Measurements from ENCODE around the gene MAP2K5.

DNA sequence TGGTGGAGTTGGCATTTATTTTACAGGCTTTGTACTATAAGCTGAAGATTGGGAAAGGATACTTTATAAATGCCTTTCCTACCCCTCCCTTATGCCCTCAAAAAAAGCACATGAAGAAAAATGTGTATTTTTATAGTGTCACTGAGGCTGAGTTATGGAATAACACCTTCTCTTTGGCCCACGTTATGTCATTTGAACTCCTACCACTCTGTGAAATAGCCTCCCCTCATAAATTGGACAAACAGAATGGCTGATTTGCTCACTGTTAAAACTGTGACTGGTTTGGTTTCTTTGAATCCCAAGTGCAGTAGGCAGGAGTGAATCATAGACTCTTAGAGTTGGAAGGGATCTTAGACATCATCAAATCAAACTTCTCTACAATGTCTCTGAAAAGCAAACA lies 187.6 kb downstream of the MAP2K5 start:
- TF ChIP-seq POLR2A (IDR thresholded peaks at IDR 0.05) = no peak
- TF ChIP-seq, protein P1, sequence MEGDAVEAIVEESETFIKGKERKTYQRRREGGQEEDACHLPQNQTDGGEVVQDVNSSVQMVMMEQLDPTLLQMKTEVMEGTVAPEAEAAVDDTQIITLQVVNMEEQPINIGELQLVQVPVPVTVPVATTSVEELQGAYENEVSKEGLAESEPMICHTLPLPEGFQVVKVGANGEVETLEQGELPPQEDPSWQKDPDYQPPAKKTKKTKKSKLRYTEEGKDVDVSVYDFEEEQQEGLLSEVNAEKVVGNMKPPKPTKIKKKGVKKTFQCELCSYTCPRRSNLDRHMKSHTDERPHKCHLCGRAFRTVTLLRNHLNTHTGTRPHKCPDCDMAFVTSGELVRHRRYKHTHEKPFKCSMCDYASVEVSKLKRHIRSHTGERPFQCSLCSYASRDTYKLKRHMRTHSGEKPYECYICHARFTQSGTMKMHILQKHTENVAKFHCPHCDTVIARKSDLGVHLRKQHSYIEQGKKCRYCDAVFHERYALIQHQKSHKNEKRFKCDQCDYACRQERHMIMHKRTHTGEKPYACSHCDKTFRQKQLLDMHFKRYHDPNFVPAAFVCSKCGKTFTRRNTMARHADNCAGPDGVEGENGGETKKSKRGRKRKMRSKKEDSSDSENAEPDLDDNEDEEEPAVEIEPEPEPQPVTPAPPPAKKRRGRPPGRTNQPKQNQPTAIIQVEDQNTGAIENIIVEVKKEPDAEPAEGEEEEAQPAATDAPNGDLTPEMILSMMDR (IDR thresholded peaks at IDR 0.05) = no peak
- no peak for TF ChIP-seq EP300 (IDR thresholded peaks at IDR 0.05)

Measured in tibial nerve (tissue), 4 donors.